Measurements from ENCODE around the gene GNA14. TPM values are rescaled to one million over a fixed set of nuclear protein-coding genes. Genes with fewer than 3 reads are reported as not detected.
"Not testable (repeated sequence)": the region's sequence is repeated elsewhere in the genome, so short reads cannot be mapped to it uniquely, and the experiment has no call there.

GNA14 gene
- 15.6 TPM for total RNA-seq
- long read RNA-seq, transcript GNA14-201 (7 exons, 2,482 nt): major isoform, 27 of 40 reads
- long read RNA-seq, partial matches to known transcripts: 4 of 40 reads
- long read RNA-seq, other reads (novel, unspliced or antisense): 8 of 40 reads

DNA sequence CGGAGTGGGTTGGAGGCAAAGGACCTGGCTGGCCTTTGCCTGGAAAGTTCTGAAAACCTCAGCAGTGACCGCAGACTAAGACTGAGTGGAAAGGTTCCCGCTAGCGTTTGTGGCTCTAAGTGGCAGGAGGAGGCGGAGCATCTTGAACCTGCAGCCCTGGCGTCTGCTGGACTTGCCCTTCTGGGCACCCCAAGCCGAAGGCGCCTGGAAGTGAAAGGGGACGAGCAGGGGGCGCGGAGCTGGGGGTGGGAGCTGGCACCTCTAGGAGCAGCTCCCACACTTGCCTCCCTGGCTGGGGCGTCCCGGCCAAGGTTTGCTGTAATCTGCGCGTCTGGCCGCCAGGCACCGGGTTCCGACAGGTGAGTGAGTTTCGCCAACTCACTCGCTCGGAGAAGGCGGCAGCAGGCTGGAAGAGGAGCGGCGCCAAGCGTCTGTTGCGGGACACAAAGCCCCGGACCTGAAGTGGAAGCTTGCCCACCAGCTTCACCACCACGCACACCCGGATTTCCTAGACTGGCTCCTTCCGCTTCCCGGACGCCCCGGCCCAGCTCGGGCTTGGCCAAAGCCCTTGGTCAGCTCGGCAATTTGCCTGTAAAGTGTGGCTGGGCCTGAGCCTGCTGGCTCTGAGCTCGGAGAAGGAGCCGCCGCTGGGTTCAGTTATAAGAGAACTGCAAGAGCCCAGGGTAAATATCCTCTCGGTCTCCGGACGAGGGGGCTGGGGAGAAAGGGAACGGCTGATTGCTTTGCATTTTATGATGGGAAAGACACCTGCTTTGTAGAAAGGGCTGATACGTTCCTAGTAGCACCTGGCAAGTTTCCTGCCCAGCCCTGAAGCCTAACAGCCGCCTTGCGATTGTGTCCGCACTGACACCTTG is at the start of gene GNA14:
GNA14 (minus strand) TSS at position 89 of the 875 bp plus-strand sequence. CDS start 529 bp downstream, outside the sequence.
- H3K27ac ChIP-seq: peak within 1 kb of the TSS; percentile 76
- no peaks in the 10 kb centered on the region for H3K9me3 ChIP-seq
- H3K27me3 ChIP-seq (ENCODE audit: low read depth): peaks cover 16% of the 10 kb centered on the region
- H3K4me1 ChIP-seq: peaks cover 20% of the 10 kb centered on the region
- peak; percentile 77 to 83 for ATAC-seq
- TF ChIP-seq, protein P1, sequence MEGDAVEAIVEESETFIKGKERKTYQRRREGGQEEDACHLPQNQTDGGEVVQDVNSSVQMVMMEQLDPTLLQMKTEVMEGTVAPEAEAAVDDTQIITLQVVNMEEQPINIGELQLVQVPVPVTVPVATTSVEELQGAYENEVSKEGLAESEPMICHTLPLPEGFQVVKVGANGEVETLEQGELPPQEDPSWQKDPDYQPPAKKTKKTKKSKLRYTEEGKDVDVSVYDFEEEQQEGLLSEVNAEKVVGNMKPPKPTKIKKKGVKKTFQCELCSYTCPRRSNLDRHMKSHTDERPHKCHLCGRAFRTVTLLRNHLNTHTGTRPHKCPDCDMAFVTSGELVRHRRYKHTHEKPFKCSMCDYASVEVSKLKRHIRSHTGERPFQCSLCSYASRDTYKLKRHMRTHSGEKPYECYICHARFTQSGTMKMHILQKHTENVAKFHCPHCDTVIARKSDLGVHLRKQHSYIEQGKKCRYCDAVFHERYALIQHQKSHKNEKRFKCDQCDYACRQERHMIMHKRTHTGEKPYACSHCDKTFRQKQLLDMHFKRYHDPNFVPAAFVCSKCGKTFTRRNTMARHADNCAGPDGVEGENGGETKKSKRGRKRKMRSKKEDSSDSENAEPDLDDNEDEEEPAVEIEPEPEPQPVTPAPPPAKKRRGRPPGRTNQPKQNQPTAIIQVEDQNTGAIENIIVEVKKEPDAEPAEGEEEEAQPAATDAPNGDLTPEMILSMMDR (IDR thresholded peaks at IDR 0.05): no peak
- intact Hi-C loops (cut with DNase I): loop anchor here (5.0 kb wide), 1 partner anchor 211 kb away; no protein-coding TSS in a partner anchor
- peak; percentile 73 for DNase-seq
- H3K36me3 ChIP-seq: no peaks in the 10 kb centered on the region
- H3K4me3 ChIP-seq: peak within 1 kb of the TSS; percentile 69

DNA sequence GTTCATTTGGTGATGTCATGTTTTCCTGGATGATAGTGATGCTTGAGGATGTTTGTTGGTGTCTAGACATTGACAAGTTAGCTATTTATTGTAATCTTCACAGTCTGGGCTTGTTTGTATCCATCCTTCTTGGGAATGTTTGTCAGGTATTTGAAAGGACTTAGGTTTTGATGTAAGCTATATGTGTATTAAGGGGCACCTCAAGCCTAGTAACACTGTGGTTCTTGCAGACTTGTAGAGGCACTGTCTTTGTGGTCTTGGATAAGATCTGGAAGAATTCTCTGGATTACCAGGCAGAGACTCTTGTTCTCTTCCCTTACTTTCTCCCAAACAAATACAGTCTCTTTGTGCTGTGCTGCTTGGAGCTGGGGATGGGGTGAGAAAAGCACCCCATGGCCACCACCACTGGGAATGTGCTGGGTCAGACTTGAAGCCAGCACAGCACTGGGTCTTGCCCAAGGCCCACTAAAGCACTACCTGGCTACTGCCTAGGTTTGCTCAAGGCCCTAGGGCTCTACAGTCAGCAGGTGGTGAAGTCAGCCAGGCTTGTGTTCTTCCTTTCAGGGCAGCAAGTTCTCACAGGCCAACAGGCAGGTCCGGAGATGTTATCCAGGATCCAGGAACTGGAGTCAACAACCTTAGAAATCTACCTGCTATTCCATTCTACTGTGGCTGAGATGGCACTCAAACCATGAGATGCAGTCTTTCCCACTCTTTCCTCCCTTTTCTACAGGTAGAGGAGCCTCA is 49.3 kb upstream of the GNA14 start:
- no peak for ATAC-seq
- no peaks in the 10 kb centered on the region for H3K9me3 ChIP-seq
- no peaks in the 10 kb centered on the region for H3K36me3 ChIP-seq
- no peak overlapping the region for H3K27ac ChIP-seq
- no peak for DNase-seq
- TF ChIP-seq, protein P1 (IDR thresholded peaks at IDR 0.05): no peak
- no peak overlapping the region for H3K4me3 ChIP-seq
- no peaks in the 10 kb centered on the region for H3K27me3 ChIP-seq (ENCODE audit: low read depth)
- intact Hi-C loops (cut with DNase I): no loop called here
- H3K4me1 ChIP-seq: no peaks in the 10 kb centered on the region

GRCh38 chr9:77690723-77691122 is 42.6 kb upstream of the GNA14 start:
- H3K36me3 ChIP-seq; H3K27ac ChIP-seq; H3K27me3 ChIP-seq (ENCODE audit: low read depth); H3K4me1 ChIP-seq; intact Hi-C loops (cut with DNase I); H3K4me3 ChIP-seq; DNase-seq; H3K9me3 ChIP-seq; ATAC-seq: not testable (repeated sequence)

DNA sequence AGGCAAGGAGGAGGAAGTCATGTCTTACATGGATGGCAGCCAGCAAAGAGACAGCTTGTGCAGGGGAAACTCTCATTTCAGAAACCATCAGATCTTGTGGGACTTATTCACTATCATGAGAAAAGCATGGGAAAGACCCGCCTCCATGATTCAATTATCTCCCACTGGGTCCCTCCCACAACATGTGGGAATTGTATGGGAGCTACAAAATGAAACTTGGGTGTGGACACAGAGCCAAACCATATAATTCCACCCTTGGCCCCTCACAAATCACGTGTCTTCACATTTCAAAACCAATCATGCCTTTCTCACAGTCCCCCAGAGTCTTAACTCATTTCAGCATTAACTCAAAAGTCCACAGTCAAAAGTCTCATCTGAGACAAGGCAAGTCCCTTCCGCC is 42.0 kb upstream of the GNA14 start:
- H3K27me3 ChIP-seq (ENCODE audit: low read depth); ATAC-seq; H3K4me3 ChIP-seq; H3K27ac ChIP-seq; H3K4me1 ChIP-seq; intact Hi-C loops (cut with DNase I); H3K9me3 ChIP-seq; DNase-seq; H3K36me3 ChIP-seq: not testable (repeated sequence)

DNA sequence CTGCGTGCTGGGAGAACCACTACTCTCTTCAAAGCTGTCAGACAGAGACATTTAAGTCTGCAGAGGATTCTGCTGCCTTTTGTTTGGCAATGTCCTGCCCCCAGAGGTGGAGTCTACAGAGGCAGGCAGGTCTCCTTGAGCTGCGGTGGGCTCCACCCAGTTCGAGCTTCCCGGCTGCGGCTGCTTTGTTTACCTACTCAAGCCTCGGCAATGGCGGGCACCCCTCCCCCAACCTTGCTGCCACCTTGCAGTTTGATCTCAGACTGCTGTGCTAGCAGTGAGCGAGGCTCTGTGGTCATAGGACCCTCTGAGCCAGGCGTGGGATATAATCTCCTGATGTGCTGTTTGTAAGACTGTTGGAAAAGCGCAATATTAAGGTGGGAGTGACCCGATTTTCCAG is 39.6 kb upstream of the GNA14 start:
- H3K9me3 ChIP-seq; DNase-seq; H3K27ac ChIP-seq; H3K27me3 ChIP-seq (ENCODE audit: low read depth); intact Hi-C loops (cut with DNase I); H3K36me3 ChIP-seq; H3K4me3 ChIP-seq; H3K4me1 ChIP-seq; ATAC-seq: not testable (repeated sequence)

GRCh38 chr9:77680581-77680980 is 32.5 kb upstream of the GNA14 start:
- no peaks in the 10 kb centered on the region for H3K27me3 ChIP-seq (ENCODE audit: low read depth)
- TF ChIP-seq, protein P1 (IDR thresholded peaks at IDR 0.05): no peak

More at GRCh38 chr9:77680581-77680980, 32.5 kb upstream of the GNA14 start:
- ATAC-seq (no peak), DNase-seq (no peak)
- Histone ChIP-seq H3K9me3 (no peaks in the 10 kb centered on the region), H3K4me1 (peaks cover 8% of the 10 kb centered on the region), H3K27ac (no peak overlapping the region), H3K4me3 (no peak overlapping the region), H3K36me3 (no peaks in the 10 kb centered on the region)
- intact Hi-C loops (cut with DNase I): no loop called here
